ENCODE measurements around the gene SCRN1.

GRCh38 chr7:30020535-30020934 is 30.9 kb upstream of the SCRN1 start:
- TF ChIP-seq POLR2AphosphoS5 (IDR thresholded peaks at IDR 0.05) (no peak), CTCF (IDR thresholded peaks at IDR 0.05) (no peak), POLR2A (IDR thresholded peaks at IDR 0.05) (no peak)
